Cardiac muscle cell (in vitro differentiated cells and primary cell): ENCODE data around the gene CMIP. TPM values are rescaled to one million over a fixed set of nuclear protein-coding genes. Genes with fewer than 3 reads are reported as not detected.

Experiments used
- DNase-seq, 2 donors: peaks; one replicate each; pipeline versions ENCODE4 v3.0.0 to v3.0.0-alpha.2; 2010 to 2017; ENCODE audit warnings: low read depth in 1 of 2, low spot score in 1 of 2
- H3K27ac ChIP-seq: fragments of 200-600 bp; sonication (generic); 2 replicates; pipeline ENCODE4 v1.5.1; 2016
- H3K27me3 ChIP-seq: fragments of 200-600 bp; sonication (generic); 2 replicates; pipeline ENCODE4 v1.6.0; 2016; ENCODE audit warnings: control low read depth
- H3K36me3 ChIP-seq: fragments of 200-600 bp; sonication (generic); 2 replicates; pipeline ENCODE4 v1.5.1; 2016; ENCODE audit warnings: control low read depth
- H3K4me1 ChIP-seq: fragments of 200-600 bp; sonication (generic); 2 replicates; pipeline ENCODE4 v1.8.1; 2017; ENCODE audit warnings: low read depth, mild to moderate bottlenecking, mixed run types
- H3K4me3 ChIP-seq: fragments of 200-600 bp; sonication (generic); 2 replicates; pipeline ENCODE4 v1.5.1; 2016; ENCODE audit warnings: mild to moderate bottlenecking
- H3K9me3 ChIP-seq: fragments of 200-600 bp; sonication (generic); 2 replicates; pipeline ENCODE4 v1.5.1; 2017; ENCODE audit warnings: low read depth, mild to moderate bottlenecking, control low read depth
- CTCF ChIP-seq: IDR thresholded peaks from 2 replicates; pipeline ENCODE4 v1.5.1; 2012; ENCODE audit warnings: low read depth, mild to moderate bottlenecking, low read length
- polyA plus RNA-seq: library from polyadenylated mRNA; unstranded; fragments of >200 nt; fragmentation: Nextera tagmentation; extraction: Ambion mirVana; gene quantifications from 2 replicates; pipeline ENCODE4 v1.2.1, GENCODE V29; 2016
- total RNA-seq: library from RNA; depleted of rRNA; stranded (reverse); fragments of >200 nt; gene quantifications from 2 replicates; pipeline ENCODE4 v1.2.3, GENCODE V29; 2016

CMIP gene
- total and polyA plus RNA-seq, 2 experiments from 2014 or later, result 1.8 to 22.2 TPM

GRCh38 chr16:81445966-81446906 is 1.6 kb downstream of the CMIP start:
- no peak for TF ChIP-seq CTCF

DNA sequence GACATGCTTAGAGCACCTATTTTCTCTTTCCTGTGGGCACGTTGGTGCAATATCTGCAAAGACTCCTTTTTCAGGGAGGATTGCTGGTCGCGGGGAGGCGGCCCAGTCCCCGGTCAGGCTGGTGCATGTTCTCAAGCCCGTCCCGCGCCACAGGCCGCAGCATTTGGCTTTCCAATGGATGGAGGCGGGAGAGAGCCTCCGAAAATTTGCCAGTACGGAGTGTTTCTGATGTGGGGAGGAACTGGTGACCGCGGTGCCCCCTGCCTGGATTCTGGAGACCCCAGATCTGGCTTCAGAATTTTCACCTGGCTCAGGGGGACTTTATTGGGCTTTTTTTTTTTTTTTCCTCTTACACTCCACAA is 2.3 kb downstream of the CMIP start:
- no peaks in the 10 kb centered on the region for H3K27me3 ChIP-seq
- H3K4me3 ChIP-seq, result peak overlapping the region; percentile 92
- TF ChIP-seq CTCF, result no peak
- H3K4me1 ChIP-seq, result peaks cover 23% of the 10 kb centered on the region
- H3K27ac ChIP-seq, result no peak overlapping the region
- no peaks in the 10 kb centered on the region for H3K9me3 ChIP-seq
- DNase-seq, result no peak
- H3K36me3 ChIP-seq, result no peaks in the 10 kb centered on the region

More at GRCh38 chr16:81445966-81446906, 1.6 kb downstream of the CMIP start:
- peaks cover 19% of the 10 kb centered on the region for H3K4me1 ChIP-seq
- H3K9me3 ChIP-seq, result no peaks in the 10 kb centered on the region
- no peaks in the 10 kb centered on the region for H3K36me3 ChIP-seq
- no peaks in the 10 kb centered on the region for H3K27me3 ChIP-seq
- peak overlapping the region; percentile 66 for H3K27ac ChIP-seq
- peak overlapping the region; percentile 92 for H3K4me3 ChIP-seq
- peak in 1 of 2 donors; percentile 57 for DNase-seq

DNA sequence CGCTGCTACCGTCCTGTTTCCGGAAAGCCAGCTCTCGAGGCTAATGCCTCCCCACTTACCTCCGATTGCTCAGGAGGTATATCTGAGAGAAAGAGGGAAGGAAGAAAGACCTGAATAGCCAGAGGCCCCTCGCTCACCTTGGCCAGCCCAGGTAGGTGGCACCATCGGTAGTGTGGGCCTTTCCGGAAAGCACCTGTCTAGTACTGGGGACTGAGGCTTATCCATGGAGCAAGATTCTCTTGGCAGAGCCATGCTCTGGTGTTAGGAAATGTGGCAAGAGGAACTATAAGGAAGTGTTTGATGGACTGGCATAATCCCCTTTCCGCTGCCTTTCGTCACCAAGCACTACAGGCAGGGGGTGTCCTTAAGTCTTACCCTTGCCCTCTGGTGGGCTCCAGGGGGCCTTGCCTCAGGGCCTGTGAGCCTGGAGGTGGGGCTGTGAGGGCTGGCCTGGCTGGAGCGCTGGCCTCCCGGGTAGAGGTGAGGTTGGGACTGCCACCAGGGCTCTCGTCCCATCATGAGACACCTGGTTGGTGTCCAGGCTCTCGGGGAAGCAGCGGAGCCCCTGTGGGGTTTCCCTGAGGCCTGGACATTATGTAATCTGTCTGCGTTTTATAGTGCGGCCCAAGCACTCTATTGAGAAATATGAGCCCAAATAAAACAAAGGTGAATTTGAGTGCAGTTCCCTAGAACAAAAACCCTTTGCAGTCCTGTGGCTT is 2.9 kb downstream of the CMIP start:
- DNase-seq, result peak in 1 of 2 donors; percentile 15
- H3K27ac ChIP-seq, result peak overlapping the region; percentile 3
- TF ChIP-seq CTCF, result no peak
- H3K36me3 ChIP-seq, result no peaks in the 10 kb centered on the region
- no peaks in the 10 kb centered on the region for H3K27me3 ChIP-seq
- no peak overlapping the region for H3K4me3 ChIP-seq
- H3K9me3 ChIP-seq, result no peaks in the 10 kb centered on the region
- peaks cover 27% of the 10 kb centered on the region for H3K4me1 ChIP-seq

DNA sequence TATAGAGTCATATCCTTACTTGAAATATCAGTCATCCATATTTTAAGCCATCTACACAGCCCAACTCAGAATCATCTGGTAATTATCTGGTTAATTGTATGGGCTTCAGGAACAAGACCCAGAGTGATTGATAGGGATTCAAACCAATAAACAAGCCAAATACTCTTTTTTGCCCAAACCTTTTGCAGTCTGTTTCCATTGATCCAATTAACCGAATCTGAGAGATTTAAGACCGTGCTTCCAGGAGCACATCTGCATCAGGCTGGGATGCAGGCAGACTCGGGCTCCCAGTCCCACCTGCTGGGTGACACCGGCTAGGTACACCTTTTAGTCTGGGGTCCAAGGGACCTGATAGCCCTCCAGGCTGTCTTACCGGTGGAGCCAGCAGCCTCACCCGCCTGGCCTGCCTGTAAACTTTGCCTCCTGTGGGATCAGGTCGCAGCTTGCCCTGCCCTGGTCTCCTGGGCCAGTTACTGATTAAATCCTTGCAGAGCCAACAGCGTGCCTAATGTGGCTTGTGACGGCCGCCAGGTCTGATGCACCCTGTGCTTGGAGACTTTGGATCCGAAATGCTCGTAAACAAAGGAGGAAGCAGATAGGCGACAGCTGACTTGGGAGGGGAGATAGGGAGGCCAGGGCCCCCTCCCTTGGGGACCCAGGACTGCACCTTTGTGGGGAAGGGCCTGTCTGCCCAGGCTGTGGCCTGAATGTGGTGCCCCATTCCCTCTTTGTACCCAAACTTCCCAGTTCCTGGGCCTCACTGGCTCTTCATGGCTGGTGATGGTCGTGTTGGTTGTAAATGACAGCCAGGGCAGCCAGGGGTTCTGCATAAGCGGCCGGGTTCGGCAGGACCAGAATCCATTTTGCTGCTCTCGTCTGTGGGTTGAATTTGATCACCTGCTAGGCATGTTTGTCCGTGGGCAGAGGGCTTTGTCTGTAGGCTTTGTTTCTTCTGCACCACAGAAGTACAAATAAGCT is 3.8 kb downstream of the CMIP start:
- no peak for TF ChIP-seq CTCF
- peak in 1 of 2 donors; percentile 24 for DNase-seq
- Histone ChIP-seq H3K9me3 (no peaks in the 10 kb centered on the region), H3K36me3 (no peaks in the 10 kb centered on the region), H3K4me3 (no peak overlapping the region), H3K27ac (peak overlapping the region; percentile 3), H3K4me1 (peaks cover 27% of the 10 kb centered on the region), H3K27me3 (no peaks in the 10 kb centered on the region)

DNA sequence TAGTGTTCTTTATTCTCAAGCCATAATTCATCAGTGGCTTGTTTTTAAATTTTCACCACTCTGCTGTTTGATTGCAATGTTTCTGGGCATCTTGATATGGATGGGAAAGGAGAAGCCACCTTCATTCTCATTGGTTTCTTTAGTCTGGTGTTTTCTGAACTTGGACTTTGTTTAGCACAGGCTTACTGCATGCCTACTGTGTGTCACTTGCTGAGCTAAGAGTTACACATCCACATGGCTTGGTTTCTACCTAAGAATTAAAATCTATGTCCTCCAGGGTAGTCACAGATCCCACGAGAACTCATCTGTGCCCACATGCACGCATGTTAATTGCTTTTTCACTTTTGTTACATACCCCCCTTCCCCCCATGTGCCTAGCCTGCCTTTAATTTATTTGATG is 4.6 kb downstream of the CMIP start:
- Histone ChIP-seq H3K27ac (no peak overlapping the region), H3K36me3 (no peaks in the 10 kb centered on the region), H3K4me1 (peaks cover 27% of the 10 kb centered on the region), H3K4me3 (no peak overlapping the region), H3K9me3 (no peaks in the 10 kb centered on the region), H3K27me3 (no peaks in the 10 kb centered on the region)
- TF ChIP-seq CTCF, result no peak
- no peak for DNase-seq
